Heart left ventricle (tissue), 16 donors: Measurements from ENCODE around the gene LKAAEAR1. TPM values are rescaled to one million over a fixed set of nuclear protein-coding genes. Genes with fewer than 3 reads are reported as not detected.
A peak's percentile ranks its signal among the peaks of the same experiment; 100 is the strongest.

Source experiments
- ATAC-seq, 4 donors: fragments of 200-7000 bp; cut with Tn5 transposase; one replicate each; pipeline ENCODE4 v1.9.1; 2020 to 2022; ENCODE audit warnings: moderate library complexity in 4 of 4, mild to moderate bottlenecking in 3 of 4, moderate number of reproducible peaks in 1 of 4
- DNase-seq, 5 donors: peaks; one replicate each; pipeline ENCODE4 v3.0.0-alpha.2; 2020
- H3K27ac ChIP-seq, 12 donors: fragments of 200-600 bp; sonication (generic) in 4 of 12; one replicate each; pipeline versions ENCODE4 v1.5.0 to v1.8.0; 2016 to 2022; ENCODE audit warnings: mild to moderate bottlenecking in 2 of 12
- H3K27me3 ChIP-seq, 9 donors: fragments of 200-600 bp; sonication (generic) in 2 of 9; one replicate each; pipeline versions ENCODE4 v1.5.1 to v1.8.0; 2016 to 2022; ENCODE audit warnings: mild to moderate bottlenecking in 3 of 9
- H3K36me3 ChIP-seq, 9 donors: fragments of 200-600 bp; sonication (generic) in 2 of 9; one replicate each; pipeline versions ENCODE4 v1.5.0 to v1.8.0; 2018 to 2022; ENCODE audit warnings: mild to moderate bottlenecking in 2 of 9
- H3K4me1 ChIP-seq, 12 donors: fragments of 200-600 bp; sonication (generic) in 4 of 12; one replicate each; pipeline versions ENCODE4 v1.5.0 to v1.8.0; 2016 to 2022; ENCODE audit warnings: mild to moderate bottlenecking in 3 of 12
- H3K4me3 ChIP-seq, 12 donors: fragments of 200-600 bp; sonication (generic) in 4 of 12; one replicate each; pipeline versions ENCODE4 v1.5.0 to v1.8.0; 2017 to 2022; ENCODE audit warnings: mild to moderate bottlenecking in 9 of 12, moderate library complexity in 4 of 12
- H3K9me3 ChIP-seq, 12 donors: fragments of 200-600 bp; sonication (generic) in 4 of 12; one replicate each; pipeline versions ENCODE4 v1.5.0 to v1.8.0; 2016 to 2022; ENCODE audit warnings: mild to moderate bottlenecking in 1 of 12
- POLR2A ChIP-seq, 2 donors: fragments of 450-650 bp; IDR thresholded peaks; one replicate each; pipeline ENCODE4 v1.6.1; 2017; ENCODE audit warnings: antibody characterized with exemption in 2 of 2, mild to moderate bottlenecking in 2 of 2, moderate library complexity in 2 of 2
- WGBS, 4 donors: extraction: QIAGEN DNeasy Blood & Tissue Kit in 2 of 4; methylation state at CpG; one replicate each; pipeline versions ENCODE4 v1.1.5 to v1.1.7; 2013 to 2018; 5-methylcytosine and 5-hydroxymethylcytosine counted together
- intact Hi-C, 10 donors: fragments of 100-400 bp; cut with DNase I; formaldehyde crosslinking; loops; one replicate each; pipeline versions ENCODE4 v1.11.1 to v1.14.2; 2022
- polyA plus RNA-seq, 2 donors: library from polyadenylated mRNA; stranded (reverse); fragments of 200-250 nt; gene quantifications; one replicate each; pipeline ENCODE4 v1.2.3, GENCODE V29; 2013
- total RNA-seq, 9 donors: library from RNA; depleted of rRNA in 2 of 9; stranded (reverse); fragments of >200 nt in 2 of 9; fragmentation: NEBNext Ultra II Directional in 3 of 9; extraction: Animal tissue kit (Norgen Biotek cat#: 25700) in 3 of 9; gene quantifications; one replicate each; pipeline versions ENCODE4 v1.1.0 to v1.2.4, GENCODE V29; 2016 to 2023
- TF ChIP-seq, protein P1 (sequence below), 12 donors: fragments of 200-600 bp; sonication (generic) in 4 of 12; IDR thresholded peaks; one replicate each; pipeline versions ENCODE4 v1.5.0 to v1.8.0; 2018 to 2022; ENCODE audit warnings: antibody characterized with exemption in 12 of 12, mild to moderate bottlenecking in 5 of 12
- donor health status: ischemic (EF 13 %, LVEDD 7.1; RV severe dilation, severe dysfunction).
- donor health status: healthy with polysubstance abuse.
- donor health status: DM: no; HTN: yes; CAD: no.
- donor health status: DM: no; HTN: no; CAD: no.
- donor health status: ischemic (EF 25% LVEDD 6.9; RV normal size, moderate dysfunction).
- donor health status: ischemic (EF 25% LVEDD 5.7; RV mildly dilated, moderate dysfunction).
- donor health status: healthy.
- donor health status: DM: yes; HTN: yes; CAD: no.
- donor health status: ischemic (EF 35%, LVEDD 5.7; RV mildly dilated, moderate dysfunction).
- donor health status: nonischemic (EF 11% LVEDD 7.7; RV severe dilation, severe dysfunction).
- donor health status: DM: yes; HTN: yes; CAD: no.
- donor health status: PGD.
- donor health status: ischemic (EF 29% LVEDD 5.4; RV normal size, mild dysfunction).
- donor health status: nonischemic (EF 23%, LVEDD 6.1; RV moderate dilation, normal function).

LKAAEAR1 gene
- total and polyA plus RNA-seq, 11 donors, result not detected

GRCh38 chr20:64041040-64041780, 43.0 kb downstream of the LKAAEAR1 start:
- H3K4me1 ChIP-seq, result peaks cover 8 to 61% (median 35%) of the 10 kb centered on the region in 12 donors
- no peak for ATAC-seq
- no peak for DNase-seq
- intact Hi-C loops, result no loop called here
- no peak for TF ChIP-seq POLR2A (IDR thresholded peaks at IDR 0.05)
- TF ChIP-seq, protein P1, sequence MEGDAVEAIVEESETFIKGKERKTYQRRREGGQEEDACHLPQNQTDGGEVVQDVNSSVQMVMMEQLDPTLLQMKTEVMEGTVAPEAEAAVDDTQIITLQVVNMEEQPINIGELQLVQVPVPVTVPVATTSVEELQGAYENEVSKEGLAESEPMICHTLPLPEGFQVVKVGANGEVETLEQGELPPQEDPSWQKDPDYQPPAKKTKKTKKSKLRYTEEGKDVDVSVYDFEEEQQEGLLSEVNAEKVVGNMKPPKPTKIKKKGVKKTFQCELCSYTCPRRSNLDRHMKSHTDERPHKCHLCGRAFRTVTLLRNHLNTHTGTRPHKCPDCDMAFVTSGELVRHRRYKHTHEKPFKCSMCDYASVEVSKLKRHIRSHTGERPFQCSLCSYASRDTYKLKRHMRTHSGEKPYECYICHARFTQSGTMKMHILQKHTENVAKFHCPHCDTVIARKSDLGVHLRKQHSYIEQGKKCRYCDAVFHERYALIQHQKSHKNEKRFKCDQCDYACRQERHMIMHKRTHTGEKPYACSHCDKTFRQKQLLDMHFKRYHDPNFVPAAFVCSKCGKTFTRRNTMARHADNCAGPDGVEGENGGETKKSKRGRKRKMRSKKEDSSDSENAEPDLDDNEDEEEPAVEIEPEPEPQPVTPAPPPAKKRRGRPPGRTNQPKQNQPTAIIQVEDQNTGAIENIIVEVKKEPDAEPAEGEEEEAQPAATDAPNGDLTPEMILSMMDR (IDR thresholded peaks at IDR 0.05), result no peak
- H3K27ac ChIP-seq, result peak overlapping the region in 11 of 12 donors; percentile 60 to 93 (median 82)
- 46 to 56% (median 52%) methylated on average over 12 to 15 of the region's 15 CpGs for WGBS, 4 donors
- peak overlapping the region in 8 of 12 donors; percentile 42 to 61 (median 49) for H3K4me3 ChIP-seq
- H3K27me3 ChIP-seq, result peaks cover 0 to 75% (median 51%) of the 10 kb centered on the region in 9 donors
- H3K36me3 ChIP-seq, result no peaks in the 10 kb centered on the region
- H3K9me3 ChIP-seq, result no peaks in the 10 kb centered on the region

GRCh38 chr20:64040231-64041039, 43.8 kb downstream of the LKAAEAR1 start:
- TF ChIP-seq, protein P1 (IDR thresholded peaks at IDR 0.05), result no peak
- no peak for TF ChIP-seq POLR2A (IDR thresholded peaks at IDR 0.05)
- DNase-seq (peak in 1 of 5 donors; percentile 20), ATAC-seq (no peak)
- Histone ChIP-seq H3K27me3 (peaks cover 0 to 71% (median 44%) of the 10 kb centered on the region in 9 donors), H3K36me3 (peaks cover 0 to 2% (median 0%) of the 10 kb centered on the region in 9 donors), H3K4me3 (no peak overlapping the region), H3K4me1 (peaks cover 8 to 68% (median 35%) of the 10 kb centered on the region in 12 donors), H3K9me3 (no peaks in the 10 kb centered on the region), H3K27ac (peak overlapping the region in 11 of 12 donors; percentile 5 to 93 (median 81))
- 63 to 70% (median 66%) methylated on average over 9 to 12 of the region's 12 CpGs for WGBS, 4 donors
- intact Hi-C loops, result no loop called here

GRCh38 chr20:64039293-64040160, 44.7 kb downstream of the LKAAEAR1 start:
- Histone ChIP-seq H3K4me1 (peaks cover 8 to 68% (median 34%) of the 10 kb centered on the region in 12 donors), H3K36me3 (peaks cover 0 to 9% (median 7%) of the 10 kb centered on the region in 9 donors), H3K27me3 (peaks cover 0 to 64% (median 44%) of the 10 kb centered on the region in 9 donors), H3K27ac (peak overlapping the region; percentile 5 to 93 (median 78)), H3K4me3 (peak overlapping the region; percentile 9 to 62 (median 56)), H3K9me3 (no peaks in the 10 kb centered on the region)
- intact Hi-C loops, result loop anchor here in 9 of 10 donors (1.0 to 10.0 kb wide), 7 partner anchors 17 to 83 kb away; partner anchors contain the start of gene PRPF6 (in 4 of the 9)
- ATAC-seq, result peak in 2 of 4 donors; percentile 47 to 52
- TF ChIP-seq POLR2A (IDR thresholded peaks at IDR 0.05), result no peak
- TF ChIP-seq, protein P1 (IDR thresholded peaks at IDR 0.05), result no peak
- peak in 1 of 5 donors; percentile 16 for DNase-seq
- WGBS, 4 donors, result 7 to 12% (median 9%) methylated on average over 8 to 17 of the region's 17 CpGs
